Dermis lymphatic vessel endothelial cell (primary cell): ENCODE data around the gene ZNF652. TPM values are rescaled to one million over a fixed set of nuclear protein-coding genes. Genes with fewer than 3 reads are reported as not detected.

ENCODE experiments used
- total RNA-seq: library from RNA; depleted of rRNA; stranded (reverse); fragments of >200 nt; gene quantifications from 2 replicates; pipeline ENCODE4 v1.2.1, GENCODE V29; 2014

The ZNF652 gene
- total RNA-seq, result 13.3 and 16.2 TPM in 2 replicates

GRCh38 chr17:49361902-49362722 is at the start of gene ZNF652:
ZNF652 (minus strand) TSS chr17:49362250; CDS start chr17:49317725, 44,525 bp downstream.

Other genes with a start within 250 kb of the ZNF652 start
- gene B4GALNT2, start 229.5 kb downstream of the ZNF652 start, total RNA-seq, result not detected in 2 replicates
- gene GNGT2, start 151.7 kb downstream of the ZNF652 start, total RNA-seq, result 1.6 and 2.2 TPM in 2 replicates
- gene ABI3, start 151.5 kb downstream of the ZNF652 start, total RNA-seq, result 9.1 and 14.4 TPM in 2 replicates
- 0.09 TPM in 1 of 2 replicates, not detected in the other for gene PHOSPHO1, start 131.5 kb downstream of the ZNF652 start, total RNA-seq
- gene PHB1, start 52.6 kb upstream of the ZNF652 start, total RNA-seq, result 115 and 124 TPM in 2 replicates
- gene NGFR, start 133.0 kb upstream of the ZNF652 start, total RNA-seq, result under 0.01 TPM in 1 of 2 replicates, not detected in the other
- 3.7 and 5.3 TPM in 2 replicates for gene NXPH3, start 213.6 kb upstream of the ZNF652 start, total RNA-seq